ENCODE results near the gene RWDD2A.
"Not testable (repeated sequence)": the region's sequence is repeated elsewhere in the genome, so short reads cannot be mapped to it uniquely, and the experiment has no call there.

RWDD2A gene

GRCh38 chr6:83188501-83188900, 4.7 kb upstream of the RWDD2A start:
- TF ChIP-seq TCF4 (CRISPR knock-in tag; IDR thresholded peaks at IDR 0.05; ENCODE audit: borderline replicate concordance) (no peak), PPARA (CRISPR knock-in tag; IDR thresholded peaks at IDR 0.05; ENCODE audit: borderline replicate concordance) (no peak)
- ATAC-seq: no peak

GRCh38 chr6:83190626-83191025, 2.5 kb upstream of the RWDD2A start:
- no peak for ATAC-seq
- no peak for TF ChIP-seq PPARA (CRISPR knock-in tag; IDR thresholded peaks at IDR 0.05; ENCODE audit: borderline replicate concordance)
- no peak for TF ChIP-seq OSR1 (CRISPR knock-in tag; IDR thresholded peaks at IDR 0.05)
- no peak for TF ChIP-seq RARB (CRISPR knock-in tag; IDR thresholded peaks at IDR 0.05)
- no peak for TF ChIP-seq ESRRG (CRISPR knock-in tag; IDR thresholded peaks at IDR 0.05)
- TF ChIP-seq GLIS3 (CRISPR knock-in tag; IDR thresholded peaks at IDR 0.05): no peak
- no peak for TF ChIP-seq CSRNP3 (CRISPR knock-in tag; IDR thresholded peaks at IDR 0.05)
- TF ChIP-seq POU6F1 (CRISPR knock-in tag; IDR thresholded peaks at IDR 0.05; ENCODE audit: borderline replicate concordance, low read depth): no peak
- TF ChIP-seq SNAI2 (CRISPR knock-in tag; IDR thresholded peaks at IDR 0.05): no peak
- TF ChIP-seq ZC3H10 (CRISPR knock-in tag; IDR thresholded peaks at IDR 0.05): no peak
- TF ChIP-seq ZFP3 (CRISPR knock-in tag; IDR thresholded peaks at IDR 0.05): no peak
- TF ChIP-seq PATZ1 (CRISPR knock-in tag; IDR thresholded peaks at IDR 0.05; ENCODE audit: borderline replicate concordance): no peak
- TF ChIP-seq ZFP30 (CRISPR knock-in tag; IDR thresholded peaks at IDR 0.05): no peak
- TF ChIP-seq ARNTL (CRISPR knock-in tag; IDR thresholded peaks at IDR 0.05; ENCODE audit: borderline replicate concordance, low read depth): no peak
- no peak for TF ChIP-seq TCF4 (CRISPR knock-in tag; IDR thresholded peaks at IDR 0.05; ENCODE audit: borderline replicate concordance)
- TF ChIP-seq ZNF70 (CRISPR knock-in tag; IDR thresholded peaks at IDR 0.05): no peak
- TF ChIP-seq TOX (CRISPR knock-in tag; IDR thresholded peaks at IDR 0.05; ENCODE audit: borderline replicate concordance): no peak
- TF ChIP-seq ZNF8 (CRISPR knock-in tag; IDR thresholded peaks at IDR 0.05): no peak
- TF ChIP-seq TSHZ2 (CRISPR knock-in tag; IDR thresholded peaks at IDR 0.05): no peak
- no peak for TF ChIP-seq BACH2 (CRISPR knock-in tag; IDR thresholded peaks at IDR 0.05; ENCODE audit: borderline replicate concordance)

GRCh38 chr6:83191974-83192373, 1.2 kb upstream of the RWDD2A start:
- not testable (repeated sequence) for ATAC-seq

- peak; percentile 18 for ATAC-seq
- no peak for TF ChIP-seq ZFP3 (CRISPR knock-in tag; IDR thresholded peaks at IDR 0.05)
- TF ChIP-seq PATZ1 (CRISPR knock-in tag; IDR thresholded peaks at IDR 0.05; ENCODE audit: borderline replicate concordance): no peak
- no peak for TF ChIP-seq SNAI2 (CRISPR knock-in tag; IDR thresholded peaks at IDR 0.05)
- TF ChIP-seq GLIS3 (CRISPR knock-in tag; IDR thresholded peaks at IDR 0.05): no peak
- TF ChIP-seq ARNTL (CRISPR knock-in tag; IDR thresholded peaks at IDR 0.05; ENCODE audit: borderline replicate concordance, low read depth): no peak
- TF ChIP-seq TSHZ2 (CRISPR knock-in tag; IDR thresholded peaks at IDR 0.05): no peak
- no peak for TF ChIP-seq TCF4 (CRISPR knock-in tag; IDR thresholded peaks at IDR 0.05; ENCODE audit: borderline replicate concordance)
- no peak for TF ChIP-seq CREB5 (CRISPR knock-in tag; IDR thresholded peaks at IDR 0.05; ENCODE audit: low read depth)
- no peak for TF ChIP-seq ZNF70 (CRISPR knock-in tag; IDR thresholded peaks at IDR 0.05)
- TF ChIP-seq TOX (CRISPR knock-in tag; IDR thresholded peaks at IDR 0.05; ENCODE audit: borderline replicate concordance): no peak
- TF ChIP-seq ZNF8 (CRISPR knock-in tag; IDR thresholded peaks at IDR 0.05): no peak
- no peak for TF ChIP-seq ISL1 (CRISPR knock-in tag; IDR thresholded peaks at IDR 0.05)
Observed at GRCh38 chr6:83192456-83192855, 701 bp upstream of the RWDD2A start.
